Chondrocyte (in vitro differentiated cells): ENCODE measurements around the gene ARAP1. TPM values are rescaled to one million over a fixed set of nuclear protein-coding genes. Genes with fewer than 3 reads are reported as not detected.

Experiments
- DNase-seq: peaks from one replicate; pipeline ENCODE4 v3.0.0; 2021; ENCODE audit warnings: mixed read lengths, low spot score
- H3K27ac Mint-ChIP-seq: one replicate; pipeline ENCODE4 v1.8.0; 2021; ENCODE audit warnings: mild to moderate bottlenecking, moderate library complexity, mixed read lengths; ENCODE audit not compliant: unreplicated experiment
- H3K27me3 Mint-ChIP-seq: 2 replicates; pipeline ENCODE4 v1.8.0; 2021; ENCODE audit warnings: low read depth, mixed read lengths
- H3K36me3 Mint-ChIP-seq: 2 replicates; pipeline ENCODE4 v1.8.0; 2021; ENCODE audit warnings: low read depth, mixed read lengths
- H3K4me1 Mint-ChIP-seq: 2 replicates; pipeline ENCODE4 v1.8.0; 2021; ENCODE audit warnings: low read depth, mild to moderate bottlenecking, mixed read lengths
- H3K4me3 Mint-ChIP-seq: one replicate; pipeline ENCODE4 v1.8.0; 2021; ENCODE audit warnings: mild to moderate bottlenecking, moderate library complexity, mixed read lengths; ENCODE audit not compliant: unreplicated experiment
- H3K9me3 Mint-ChIP-seq: 2 replicates; pipeline ENCODE4 v1.8.0; 2021; ENCODE audit warnings: low read depth, mixed read lengths
- CTCF ChIP-seq: fragments of 200-600 bp; sonication (generic); IDR thresholded peaks from 2 replicates; pipeline ENCODE4 v1.5.0; 2021; ENCODE audit warnings: antibody characterized with exemption, mild to moderate bottlenecking, moderate library complexity
- total RNA-seq: library from RNA; stranded (reverse); gene quantifications from 3 replicates; pipeline ENCODE4 v1.2.1, GENCODE V29; 2021

ARAP1 gene
- total RNA-seq, 1 donor from 2014 or later, result 45.3 TPM

DNA sequence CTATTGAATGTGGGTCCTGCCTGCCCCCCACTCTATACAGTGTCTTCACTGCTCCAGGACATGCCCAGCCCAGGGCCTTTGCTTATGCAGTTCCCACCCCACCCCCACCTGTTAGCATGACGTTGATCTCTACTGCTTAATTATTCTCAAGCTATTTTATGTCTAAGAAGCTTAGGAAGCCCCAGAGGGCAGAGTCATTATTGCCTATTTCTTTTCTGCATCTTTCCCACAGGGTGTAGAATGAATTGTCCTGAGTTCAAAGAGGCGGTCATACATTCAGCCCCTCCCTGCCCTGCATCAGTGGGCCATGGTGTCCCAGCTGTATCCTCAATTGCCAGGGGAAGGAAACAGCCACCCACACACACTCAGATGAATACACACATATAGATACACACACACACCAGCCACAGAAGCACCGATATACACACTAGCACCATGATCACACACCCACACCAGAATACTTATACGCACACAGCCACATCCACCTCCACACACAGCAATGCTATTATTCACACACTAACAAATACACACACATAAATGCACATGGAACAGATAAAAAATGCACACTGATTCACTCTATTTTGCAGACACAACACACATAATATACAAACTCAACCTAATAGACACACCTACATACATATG is 79.5 kb downstream of the ARAP1 start:
- Mint-ChIP-seq H3K4me3 (no peak overlapping the region), H3K9me3 (no peaks in the 10 kb centered on the region), H3K4me1 (peaks cover 6% of the 10 kb centered on the region), H3K36me3 (no peaks in the 10 kb centered on the region), H3K27ac (no peak overlapping the region), H3K27me3 (peaks cover 72% of the 10 kb centered on the region)
- no peak for TF ChIP-seq CTCF
- no peak for DNase-seq

DNA sequence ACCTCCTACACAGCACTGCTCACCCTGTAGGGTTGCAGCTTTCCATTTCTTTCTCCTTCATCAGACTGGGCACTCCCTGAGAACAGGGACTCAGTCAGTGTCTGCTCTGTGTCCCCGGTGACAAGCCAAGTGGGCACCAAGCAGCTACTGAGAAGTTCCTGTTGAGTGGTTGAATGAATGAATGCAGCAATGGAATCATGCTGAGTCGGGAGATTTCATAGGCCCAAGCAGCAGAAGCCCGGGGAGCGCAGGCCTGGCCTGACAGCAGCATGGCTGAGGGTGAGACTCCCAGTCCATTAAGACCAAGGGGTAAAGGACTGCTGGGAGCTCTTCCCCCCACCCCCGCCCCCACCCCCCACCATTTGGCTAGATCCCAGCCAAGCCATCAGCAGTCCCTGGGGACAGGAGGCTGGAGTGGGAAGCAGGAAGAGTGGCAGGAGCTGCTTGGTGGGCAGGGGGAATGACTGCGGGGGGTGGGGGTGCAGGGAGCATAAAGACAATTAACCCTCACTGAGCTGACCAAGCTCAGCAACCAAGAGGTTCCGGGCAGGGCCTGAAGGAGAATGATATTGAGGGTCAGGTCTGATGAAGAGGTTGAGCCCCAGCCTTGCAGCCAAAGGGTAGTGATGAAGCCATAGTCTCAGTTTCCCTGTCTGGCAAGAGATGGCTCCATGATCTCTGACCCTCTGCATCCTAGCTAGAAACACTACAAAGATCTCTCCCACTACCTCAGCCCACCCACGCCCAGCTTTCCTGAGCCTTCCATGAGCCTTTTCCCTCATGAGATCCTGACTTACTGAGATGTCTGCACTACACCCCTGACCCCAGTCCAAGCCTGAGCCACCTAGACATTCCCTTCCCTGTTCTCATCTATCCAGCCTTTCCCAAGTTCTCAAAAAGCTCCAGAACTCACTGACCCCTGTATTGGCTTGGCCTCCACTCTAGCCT is 80.8 kb downstream of the ARAP1 start:
- Mint-ChIP-seq H3K27me3 (peaks cover 67% of the 10 kb centered on the region), H3K9me3 (no peaks in the 10 kb centered on the region), H3K36me3 (peaks cover 2% of the 10 kb centered on the region), H3K4me1 (no peaks in the 10 kb centered on the region), H3K27ac (no peak overlapping the region), H3K4me3 (no peak overlapping the region)
- TF ChIP-seq CTCF, result no peak
- no peak for DNase-seq

DNA sequence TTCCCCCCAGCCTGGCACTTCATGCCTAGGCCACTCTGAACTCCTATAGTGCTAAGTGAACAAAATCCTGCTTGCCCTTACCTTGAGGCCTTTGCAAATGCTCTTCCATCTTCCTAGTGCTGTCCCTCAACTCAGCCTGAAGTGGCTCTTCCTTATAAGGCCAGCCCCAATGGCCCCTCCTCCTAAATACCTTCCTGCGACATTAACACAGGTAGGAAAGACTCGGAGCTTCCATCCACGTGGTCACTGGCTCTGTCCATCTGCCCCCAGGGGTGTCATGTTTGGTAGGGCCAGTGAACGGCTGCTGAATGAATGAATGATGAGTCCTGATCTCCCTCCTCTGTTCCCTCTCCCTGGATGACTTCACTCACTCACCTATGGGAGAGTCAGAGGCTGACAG is 82.2 kb downstream of the ARAP1 start:
- Mint-ChIP-seq H3K4me1 (no peaks in the 10 kb centered on the region), H3K27me3 (peaks cover 65% of the 10 kb centered on the region), H3K36me3 (peaks cover 2% of the 10 kb centered on the region), H3K9me3 (no peaks in the 10 kb centered on the region), H3K27ac (no peak overlapping the region), H3K4me3 (no peak overlapping the region)
- DNase-seq, result no peak
- TF ChIP-seq CTCF, result no peak

GRCh38 chr11:72669527-72669926 is 82.7 kb downstream of the ARAP1 start:
- no peak for TF ChIP-seq CTCF
- Mint-ChIP-seq H3K36me3 (peaks cover 2% of the 10 kb centered on the region), H3K4me3 (no peak overlapping the region), H3K27ac (no peak overlapping the region), H3K9me3 (no peaks in the 10 kb centered on the region), H3K27me3 (peaks cover 61% of the 10 kb centered on the region), H3K4me1 (no peaks in the 10 kb centered on the region)
- no peak for DNase-seq

GRCh38 chr11:72668629-72669347 is 83.4 kb downstream of the ARAP1 start:
- Mint-ChIP-seq H3K27ac (no peak overlapping the region), H3K9me3 (no peaks in the 10 kb centered on the region), H3K36me3 (peaks cover 2% of the 10 kb centered on the region), H3K4me1 (no peaks in the 10 kb centered on the region), H3K27me3 (peaks cover 54% of the 10 kb centered on the region), H3K4me3 (no peak overlapping the region)
- no peak for TF ChIP-seq CTCF
- no peak for DNase-seq
